Measurements from ENCODE around the gene CELF2.

DNA sequence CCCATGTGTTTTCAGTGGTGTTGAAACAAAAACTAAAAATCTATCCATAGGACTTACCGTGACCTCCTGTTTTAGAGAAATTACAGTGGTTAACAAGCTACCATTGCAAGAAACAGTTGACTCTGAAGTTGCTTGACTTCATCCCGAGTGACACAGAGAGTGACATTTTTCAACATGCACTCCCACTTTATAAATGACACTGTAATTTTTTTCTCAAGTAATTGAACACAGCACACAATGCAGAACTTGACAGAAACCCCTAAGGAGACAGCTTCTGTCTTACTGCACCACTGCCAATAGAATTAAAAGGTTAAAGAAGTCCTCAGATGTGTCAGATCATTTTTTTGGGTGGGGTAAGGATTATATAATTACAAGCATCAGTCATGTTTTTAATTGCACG, 246.1 kb downstream of the CELF2 start:
- TF ChIP-seq, protein P1, sequence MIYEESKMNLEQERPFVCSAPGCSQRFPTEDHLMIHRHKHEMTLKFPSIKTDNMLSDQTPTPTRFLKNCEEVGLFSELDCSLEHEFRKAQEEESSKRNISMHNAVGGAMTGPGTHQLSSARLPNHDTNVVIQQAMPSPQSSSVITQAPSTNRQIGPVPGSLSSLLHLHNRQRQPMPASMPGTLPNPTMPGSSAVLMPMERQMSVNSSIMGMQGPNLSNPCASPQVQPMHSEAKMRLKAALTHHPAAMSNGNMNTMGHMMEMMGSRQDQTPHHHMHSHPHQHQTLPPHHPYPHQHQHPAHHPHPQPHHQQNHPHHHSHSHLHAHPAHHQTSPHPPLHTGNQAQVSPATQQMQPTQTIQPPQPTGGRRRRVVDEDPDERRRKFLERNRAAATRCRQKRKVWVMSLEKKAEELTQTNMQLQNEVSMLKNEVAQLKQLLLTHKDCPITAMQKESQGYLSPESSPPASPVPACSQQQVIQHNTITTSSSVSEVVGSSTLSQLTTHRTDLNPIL (CRISPR knock-in tag; IDR thresholded peaks at IDR 0.05; ENCODE audit: low read depth) = no peak
- TF ChIP-seq PATZ1 (CRISPR knock-in tag; IDR thresholded peaks at IDR 0.05; ENCODE audit: borderline replicate concordance) (no peak), TOX (CRISPR knock-in tag; IDR thresholded peaks at IDR 0.05; ENCODE audit: borderline replicate concordance) (no peak)

Data from SK-N-SH treated with all-trans-retinoic acid at 6 μM for 48 hours (cell line).